CMK (cell line): ENCODE data around the gene MSI2.

Experiments used
- DNase-seq: peaks from one replicate; pipeline ENCODE4 v3.0.0-alpha.2; 2010; ENCODE audit warnings: low read depth

The MSI2 gene

GRCh38 chr17:57247261-57247660, 9.1 kb upstream of the MSI2 start:
- no peak for DNase-seq

DNA sequence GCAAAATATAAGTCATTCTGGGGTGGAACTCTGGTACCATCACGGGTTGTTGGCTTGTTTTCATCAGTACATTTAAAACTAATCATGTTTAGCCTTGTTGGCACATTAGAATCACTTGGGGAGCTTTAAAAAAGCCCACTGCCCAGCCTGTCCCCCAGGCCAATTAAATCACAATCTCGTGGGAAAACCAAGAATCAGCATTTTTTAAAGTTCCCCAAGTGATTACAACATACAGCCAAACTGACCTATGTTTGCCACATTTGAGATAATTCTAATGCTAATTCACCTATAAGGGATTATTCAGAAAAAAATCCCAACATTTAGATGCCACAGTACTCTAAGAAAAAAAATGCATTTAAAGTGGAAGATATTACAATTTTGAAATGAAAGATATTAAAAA, 8.4 kb upstream of the MSI2 start:
- no peak for DNase-seq

GRCh38 chr17:57249520-57249919, 6.8 kb upstream of the MSI2 start:
- DNase-seq = no peak

- no peak for DNase-seq
Measured at GRCh38 chr17:57251211-57251787, 5.0 kb upstream of the MSI2 start.

DNA sequence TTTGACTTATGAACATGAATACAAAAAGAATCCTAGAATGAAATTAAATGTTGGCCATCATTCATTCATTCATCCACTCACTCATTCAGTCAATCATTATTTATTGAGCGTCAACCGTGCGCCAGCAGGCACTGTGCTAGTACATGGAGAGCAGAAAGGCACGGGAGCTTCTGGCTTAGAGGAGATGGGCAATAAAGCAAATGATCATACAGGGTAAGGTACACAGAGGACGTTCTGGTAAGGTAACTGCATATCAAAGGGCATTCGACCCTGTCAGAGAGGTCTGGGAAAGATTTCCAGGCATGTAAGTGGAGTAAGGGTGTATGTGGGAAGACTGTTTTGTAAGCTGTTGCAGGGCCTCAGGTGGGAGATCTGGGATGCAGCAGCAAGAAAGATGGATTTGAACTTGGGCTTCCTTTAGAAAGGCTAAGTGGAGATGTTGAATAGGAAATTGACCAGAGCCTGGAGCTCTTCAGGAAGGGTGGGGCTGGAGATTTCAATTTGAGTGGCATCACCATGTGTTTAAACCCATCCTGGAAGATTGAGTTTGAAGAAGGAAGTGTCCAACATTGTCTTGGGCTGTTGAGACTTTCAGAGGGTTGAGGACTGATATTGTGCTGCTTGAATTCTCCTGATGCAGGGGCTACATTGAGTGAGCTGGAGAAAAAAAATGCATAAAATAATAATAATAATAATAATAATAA, 2.8 kb upstream of the MSI2 start:
- no peak for DNase-seq

DNA sequence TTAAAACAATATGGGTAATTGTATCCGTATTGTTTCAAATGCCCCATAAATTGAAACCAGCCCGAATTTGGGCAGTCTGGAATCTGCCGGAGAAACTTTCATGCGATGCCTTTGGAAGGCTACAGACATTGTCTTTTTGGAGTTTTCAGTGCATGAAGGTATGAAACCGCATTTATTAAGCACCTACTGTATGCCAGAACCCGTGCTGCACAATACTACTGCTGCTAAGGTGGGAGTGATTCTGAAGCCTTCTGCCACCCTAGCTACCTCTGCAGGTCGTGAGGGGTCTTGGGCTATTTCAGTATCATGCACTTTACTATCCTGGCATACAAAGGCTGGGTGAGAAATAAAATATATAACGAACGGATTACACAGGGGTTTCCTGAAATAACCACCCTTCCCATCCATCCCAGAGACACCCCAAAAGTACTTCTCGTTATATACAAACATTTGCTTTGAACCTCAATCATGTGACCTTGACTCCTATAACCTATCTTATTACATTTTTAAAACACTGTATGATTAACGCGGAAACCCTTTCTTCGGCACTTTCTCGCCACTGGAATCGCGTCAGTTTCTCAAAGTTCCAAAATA, 1.0 kb upstream of the MSI2 start:
- no peak for DNase-seq

DNA sequence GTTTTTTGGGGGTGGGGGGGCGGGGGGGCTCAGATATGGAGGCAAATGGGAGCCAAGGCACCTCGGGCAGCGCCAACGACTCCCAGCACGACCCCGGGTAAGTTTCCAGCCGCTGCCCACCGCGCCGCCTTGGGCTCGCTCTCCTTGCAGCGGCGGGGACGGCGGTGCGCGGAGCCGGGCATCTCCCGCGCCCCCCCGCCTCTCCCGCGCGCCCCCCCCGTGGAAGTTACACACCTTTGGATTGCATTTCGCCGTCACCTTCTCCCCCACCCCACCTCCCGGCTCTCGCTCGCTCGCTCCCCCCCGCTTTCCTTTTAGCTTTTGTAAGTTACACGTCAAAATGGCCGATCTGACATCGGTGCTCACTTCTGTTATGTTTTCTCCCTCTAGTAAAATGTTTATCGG, 387 bp downstream of the MSI2 start:
- no peak for DNase-seq

DNA sequence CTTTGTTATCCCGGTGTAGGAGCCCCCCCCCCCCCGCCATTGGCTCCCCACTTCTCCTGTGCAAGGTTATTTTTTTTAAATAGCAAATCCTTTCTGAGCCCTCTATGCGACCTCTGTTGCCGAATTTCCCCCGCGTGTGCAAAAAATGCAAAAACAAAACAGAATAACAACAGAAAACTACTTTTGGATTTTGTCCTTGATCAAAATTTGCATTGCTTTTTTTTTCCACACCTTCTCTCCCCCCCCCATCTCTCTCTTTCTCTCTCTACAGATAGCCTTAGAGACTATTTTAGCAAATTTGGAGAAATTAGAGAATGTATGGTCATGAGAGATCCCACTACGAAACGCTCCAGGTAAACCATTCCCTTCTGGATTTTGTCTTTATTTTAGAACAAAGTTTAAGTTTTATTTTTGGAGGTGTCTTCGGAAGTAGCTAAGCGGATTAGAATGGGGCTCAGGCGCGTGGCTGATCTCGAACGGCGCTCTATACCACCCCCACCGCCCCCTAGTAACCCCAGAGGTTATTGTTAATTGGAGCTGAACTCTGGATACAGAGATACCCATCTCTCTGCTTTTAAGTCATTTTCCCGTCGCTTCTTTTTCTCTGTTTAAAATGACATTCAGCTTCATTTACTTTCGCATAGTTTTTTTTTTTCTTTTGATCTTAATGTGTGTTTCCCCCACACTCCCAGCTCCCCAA, 1.0 kb downstream of the MSI2 start:
- no peak for DNase-seq

- DNase-seq = no peak
Measured at GRCh38 chr17:57257895-57258851, 1.9 kb downstream of the MSI2 start.

DNA sequence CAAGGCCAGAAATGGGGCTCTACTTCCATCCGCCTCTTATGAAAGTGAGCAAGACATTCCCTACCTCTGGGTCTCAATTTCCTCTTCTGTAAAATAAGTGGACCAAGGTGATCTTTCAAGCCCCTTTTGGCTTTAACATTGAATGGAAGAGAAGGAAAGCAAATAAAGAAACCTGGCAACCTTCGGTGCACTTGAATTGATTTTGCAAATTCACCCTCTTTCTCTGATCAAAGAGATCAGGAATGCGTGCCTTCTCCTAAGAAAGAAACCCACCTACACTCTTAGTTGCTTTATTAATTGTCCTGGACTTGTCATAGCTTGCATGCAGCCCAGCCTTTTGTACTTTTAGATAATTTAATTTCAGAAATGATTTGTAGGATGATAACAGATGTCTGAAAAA, 3.0 kb downstream of the MSI2 start:
- no peak for DNase-seq

- no peak for DNase-seq
Measured at GRCh38 chr17:57259817-57260216, 3.5 kb downstream of the MSI2 start.

DNA sequence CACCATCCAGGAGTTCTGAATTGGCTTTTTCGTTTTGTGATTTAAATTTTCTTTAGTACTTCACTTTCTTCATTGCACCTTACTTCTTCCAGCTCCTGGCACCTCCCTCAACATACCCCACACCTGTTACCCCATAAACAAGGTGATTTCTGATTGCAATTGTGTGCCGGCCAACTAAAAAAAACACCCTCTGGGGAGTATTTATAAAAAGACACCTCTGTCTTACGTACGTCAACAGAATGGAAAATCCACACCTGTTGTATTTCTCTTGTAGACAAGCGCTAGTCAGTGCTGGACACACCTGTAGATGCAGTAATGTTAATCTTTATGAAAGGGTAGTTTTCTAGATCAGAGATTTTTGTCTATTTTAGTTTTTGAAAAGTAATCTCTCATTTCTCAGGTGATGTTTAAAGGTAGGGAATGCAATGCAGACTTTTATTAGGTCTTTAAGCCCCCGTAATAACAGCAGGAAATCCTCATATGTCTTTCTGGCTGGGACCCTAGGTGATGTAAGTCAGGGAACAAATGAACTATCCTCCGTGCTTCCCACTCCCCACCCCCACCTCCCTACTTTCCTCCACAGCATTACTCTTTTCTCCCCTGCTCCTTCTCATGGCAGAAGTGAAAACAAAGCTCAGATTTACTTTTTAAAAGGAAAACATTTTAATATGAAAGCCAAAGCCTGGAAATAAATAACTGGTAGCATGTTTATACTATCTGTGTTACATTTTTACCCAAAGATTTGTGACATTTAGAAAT, 4.2 kb downstream of the MSI2 start:
- no peak for DNase-seq

GRCh38 chr17:57261084-57261461, 4.8 kb downstream of the MSI2 start:
- no peak for DNase-seq

DNA sequence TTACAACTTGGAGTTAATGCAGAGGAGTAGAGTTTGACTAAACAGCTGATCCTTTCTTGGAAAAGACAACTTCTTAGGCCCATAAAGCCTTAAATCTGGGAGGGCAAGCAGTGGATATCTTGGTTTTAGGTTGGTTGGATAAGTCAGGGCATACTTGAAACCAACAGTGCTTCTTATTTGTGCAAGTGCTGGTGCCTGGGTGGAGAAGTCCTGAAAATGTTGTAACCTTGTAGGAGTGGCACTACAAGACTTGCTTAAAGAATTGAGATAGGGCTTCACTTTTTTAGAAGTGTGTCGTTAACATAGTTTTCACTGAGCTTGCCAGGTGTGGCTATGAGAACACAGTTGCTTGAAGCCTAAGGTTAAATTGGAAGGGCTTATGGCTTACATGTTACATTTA, 6.2 kb downstream of the MSI2 start:
- DNase-seq = no peak

GRCh38 chr17:57264250-57264649, 7.9 kb downstream of the MSI2 start:
- no peak for DNase-seq

DNA sequence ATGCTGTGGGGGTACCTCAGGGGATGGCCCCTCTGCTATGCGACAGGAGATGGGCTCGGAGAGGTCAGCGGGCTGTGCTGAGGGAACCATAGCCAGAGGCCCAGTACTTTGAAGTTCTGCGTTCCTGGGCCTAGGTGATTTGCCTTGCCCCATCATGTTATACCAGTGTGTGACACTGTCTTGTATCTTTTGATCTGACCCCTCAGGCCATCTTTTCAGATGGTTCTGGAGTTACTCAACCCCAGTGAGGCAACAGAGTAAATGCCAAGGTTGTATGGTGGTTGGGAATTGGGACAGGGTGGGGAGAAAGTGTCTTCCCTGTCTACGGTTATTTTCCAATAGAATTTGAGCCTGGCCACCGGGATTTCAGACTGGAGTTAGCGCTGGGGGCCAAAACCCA, 8.5 kb downstream of the MSI2 start:
- no peak for DNase-seq

DNA sequence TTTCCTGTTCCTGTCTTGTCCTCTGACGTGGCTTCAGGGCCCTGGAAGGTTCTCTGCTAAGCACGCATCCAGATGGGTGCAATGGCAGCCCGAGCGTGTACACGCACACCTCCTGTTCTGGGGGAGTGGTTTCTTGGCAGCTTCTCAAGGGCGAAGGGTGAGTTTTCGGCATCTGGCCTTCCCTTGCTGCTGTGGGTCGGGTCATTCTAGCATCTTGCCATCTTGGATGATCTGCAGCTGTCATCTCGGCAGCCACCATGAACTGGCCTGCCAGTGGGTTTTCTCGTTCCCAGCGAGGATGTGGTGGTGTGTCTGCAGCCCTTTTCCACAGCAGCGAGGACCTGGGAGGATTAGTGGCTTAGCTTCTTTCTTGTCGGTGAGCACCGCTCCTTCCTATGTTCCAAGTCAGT, 10.6 kb downstream of the MSI2 start:
- no peak for DNase-seq

GRCh38 chr17:57268181-57268580, 11.9 kb downstream of the MSI2 start:
- no peak for DNase-seq

GRCh38 chr17:57269052-57269451, 12.7 kb downstream of the MSI2 start:
- no peak for DNase-seq

DNA sequence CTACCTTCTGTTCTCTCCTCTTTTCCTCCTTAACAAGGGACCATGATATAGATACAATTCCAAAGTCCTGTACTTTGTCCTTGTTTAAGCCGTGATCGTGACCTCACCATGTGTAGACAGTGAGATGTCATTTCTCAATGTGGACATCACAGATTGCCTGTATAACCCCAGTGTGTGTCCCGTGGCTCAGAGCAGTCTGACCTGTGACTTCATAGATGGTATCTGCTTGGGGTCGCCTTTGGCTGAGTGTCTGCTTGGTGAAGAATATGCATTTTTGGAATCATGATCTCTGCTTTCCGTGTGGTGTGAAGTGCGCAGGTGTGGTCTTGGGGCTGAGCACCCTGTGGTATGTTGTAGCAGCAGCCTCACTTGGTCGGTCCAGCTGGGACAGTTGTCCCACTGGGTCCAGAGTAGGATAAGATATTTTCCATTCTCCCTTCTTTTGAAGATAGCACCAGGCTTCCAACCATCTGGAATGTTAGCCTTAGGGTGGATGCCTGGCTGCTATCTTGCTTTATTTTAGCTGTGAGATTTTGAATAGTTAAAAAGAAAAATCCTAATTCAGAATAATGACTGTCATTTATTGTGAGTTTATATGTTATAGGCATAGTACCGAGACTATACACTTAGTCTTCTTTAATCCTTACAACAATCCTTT, 13.4 kb downstream of the MSI2 start:
- no peak for DNase-seq

- no peak for DNase-seq
Measured at GRCh38 chr17:57270801-57271245, 14.5 kb downstream of the MSI2 start.
